NCI-H2196 treated with DMSO at 0.1 percent for 48 hours (cell line): ENCODE results near the gene CIB1.
A peak's percentile ranks its signal among the peaks of the same experiment; 100 is the strongest.
"Not testable (repeated sequence)": the region's sequence is repeated elsewhere in the genome, so short reads cannot be mapped to it uniquely, and the experiment has no call there.

Source experiments
- DNase-seq: peaks from one replicate; lab custom pipeline; 2025; ENCODE audit not compliant: unreplicated experiment; lab: John Stamatoyannopoulos, UW

Gene CIB1

GRCh38 chr15:90233387-90234095, at the start of gene CIB1:
Gene CIB1 (minus strand): TSS chr15:90233941. CDS start chr15:90233885, 56 bp downstream.
- peak; percentile 82 for DNase-seq

GRCh38 chr15:90281637-90282036, 47.9 kb upstream of the CIB1 start:
- not testable (repeated sequence) for DNase-seq

GRCh38 chr15:90280743-90281142, 47.0 kb upstream of the CIB1 start:
- DNase-seq: not testable (repeated sequence)

GRCh38 chr15:90278467-90278866, 44.7 kb upstream of the CIB1 start:
- DNase-seq: not testable (repeated sequence)

- no peak for DNase-seq
Measured at GRCh38 chr15:90271459-90272166, 37.9 kb upstream of the CIB1 start.

GRCh38 chr15:90270502-90271150, 36.9 kb upstream of the CIB1 start:
- DNase-seq: no peak

GRCh38 chr15:90268415-90268814, 34.7 kb upstream of the CIB1 start:
- no peak for DNase-seq

- DNase-seq: no peak
Measured at GRCh38 chr15:90266485-90266884, 32.7 kb upstream of the CIB1 start.

GRCh38 chr15:90266061-90266431, 32.3 kb upstream of the CIB1 start:
- no peak for DNase-seq

GRCh38 chr15:90265271-90266060, 31.7 kb upstream of the CIB1 start, which contains the start of gene NGRN:
Gene NGRN (plus strand): TSS chr15:90265672. CDS start chr15:90265713, 41 bp downstream.
- DNase-seq: peak; percentile 36

- no peak for DNase-seq
Measured at GRCh38 chr15:90264671-90265070, 30.9 kb upstream of the CIB1 start.

GRCh38 chr15:90262426-90262825, 28.7 kb upstream of the CIB1 start:
- no peak for DNase-seq

GRCh38 chr15:90261811-90262210, 28.1 kb upstream of the CIB1 start:
- no peak for DNase-seq

GRCh38 chr15:90260731-90261130, 27.0 kb upstream of the CIB1 start:
- DNase-seq: not testable (repeated sequence)

- no peak for DNase-seq
Measured at GRCh38 chr15:90259524-90259923, 25.8 kb upstream of the CIB1 start.

GRCh38 chr15:90257776-90258175, 24.0 kb upstream of the CIB1 start:
- DNase-seq: no peak

GRCh38 chr15:90249203-90249863, 15.6 kb upstream of the CIB1 start, which contains the start of gene TTLL13:
Gene TTLL13 (plus strand): TSS chr15:90249556. CDS start chr15:90250631, 1,075 bp downstream.
- DNase-seq: peak; percentile 75

GRCh38 chr15:90248789-90249202, 15.1 kb upstream of the CIB1 start:
- DNase-seq: no peak

- DNase-seq: no peak
Measured at GRCh38 chr15:90243943-90244639, 10.3 kb upstream of the CIB1 start.
